Neural cell (in vitro differentiated cells): ENCODE data around the gene COL6A3. TPM values are rescaled to one million over a fixed set of nuclear protein-coding genes. Genes with fewer than 3 reads are reported as not detected.

Source experiments
- H2AFZ ChIP-seq: fragments of 200-600, 300-800 bp; sonication (generic), shearing (Covaris generic); 2 replicates; pipeline ENCODE4 v1.6.0; 2014; ENCODE audit warnings: low read depth, mild to moderate bottlenecking, antibody characterized with exemption, low read length, moderate library complexity
- H3F3A ChIP-seq: fragments of 200-600 bp; shearing (Covaris generic); 2 replicates; pipeline ENCODE4 v1.6.1; 2016; ENCODE audit warnings: mild to moderate bottlenecking, moderate library complexity, mixed read lengths, antibody characterized with exemption, low read length; ENCODE audit not compliant: insufficient read depth, poor library complexity, severe bottlenecking
- H3K27ac ChIP-seq: fragments of 200-600, 300-800 bp; sonication (generic), shearing (Covaris generic); 2 replicates; pipeline ENCODE4 v1.5.1; 2014; ENCODE audit warnings: mild to moderate bottlenecking, low read length, moderate library complexity
- H3K27me3 ChIP-seq: fragments of 300-800, 200-600 bp; sonication (generic), shearing (Covaris generic); 2 replicates; pipeline ENCODE4 v1.6.0; 2014; ENCODE audit warnings: mild to moderate bottlenecking, low read depth, low read length, moderate library complexity; ENCODE audit not compliant: insufficient read depth
- H3K36me3 ChIP-seq: fragments of 300-800, 200-600 bp; sonication (generic), shearing (Covaris generic); 2 replicates; pipeline ENCODE4 v1.5.1; 2014; ENCODE audit warnings: mild to moderate bottlenecking, antibody characterized with exemption, low read length, moderate library complexity; ENCODE audit not compliant: insufficient read depth
- H3K4me2 ChIP-seq: fragments of 300-800, 200-600 bp; sonication (generic), shearing (Covaris generic); 2 replicates; pipeline ENCODE4 v1.6.0; 2014; ENCODE audit warnings: mild to moderate bottlenecking, low read length
- H3K4me3 ChIP-seq: fragments of 300-800, 200-600 bp; sonication (generic), shearing (Covaris generic); 2 replicates; pipeline ENCODE4 v1.5.1; 2014; ENCODE audit warnings: mild to moderate bottlenecking, low read length, moderate library complexity
- H3K79me2 ChIP-seq: fragments of 200-600 bp; shearing (Covaris generic); replicated peaks from 2 replicates; pipeline ENCODE4 v1.6.0; 2014; ENCODE audit warnings: mild to moderate bottlenecking, low read length, moderate library complexity; ENCODE audit not compliant: insufficient read depth
- H3K9ac ChIP-seq: fragments of 300-800, 200-600 bp; sonication (generic), shearing (Covaris generic); 2 replicates; pipeline ENCODE4 v1.6.1; 2016; ENCODE audit warnings: mild to moderate bottlenecking, low read length, mixed read lengths
- H3K9me2 ChIP-seq: fragments of 200-600 bp; shearing (Covaris generic); 2 replicates; pipeline ENCODE4 v1.6.1; 2016; ENCODE audit warnings: mild to moderate bottlenecking, low read length, mixed read lengths; ENCODE audit not compliant: insufficient read depth
- H3K9me3 ChIP-seq: fragments of 200-600, 300-800 bp; sonication (generic), shearing (Covaris generic); 2 replicates; pipeline ENCODE4 v1.6.1; 2016; ENCODE audit warnings: mild to moderate bottlenecking, mixed run types, low read length, moderate library complexity, mixed read lengths
- H4K20me1 ChIP-seq: fragments of 200-600 bp; shearing (Covaris generic); 2 replicates; pipeline ENCODE4 v1.6.1; 2016; ENCODE audit warnings: mild to moderate bottlenecking, mixed run types; ENCODE audit not compliant: insufficient read depth
- EP300 ChIP-seq: fragments of 450-650 bp; conservative IDR thresholded peaks from 2 replicates; pipeline ENCODE4 v1.6.1; 2014; ENCODE audit warnings: antibody characterized with exemption, mild to moderate bottlenecking, moderate library complexity; ENCODE audit not compliant: poor library complexity, severe bottlenecking
- EZH2 ChIP-seq: fragments of 200-600, 300-800 bp; shearing (Covaris generic), sonication (generic); IDR thresholded peaks from 2 replicates; pipeline ENCODE4 v1.6.1; 2014; ENCODE audit warnings: antibody characterized with exemption, low read length, borderline replicate concordance, mild to moderate bottlenecking; ENCODE audit not compliant: insufficient read depth, poor library complexity, severe bottlenecking
- MXI1 ChIP-seq: fragments of 450-650 bp; conservative IDR thresholded peaks from 2 replicates; pipeline ENCODE4 v1.6.1; 2014; ENCODE audit warnings: antibody characterized with exemption, mild to moderate bottlenecking; ENCODE audit not compliant: poor library complexity, severe bottlenecking
- POLR2AphosphoS5 ChIP-seq: IDR thresholded peaks from 2 replicates; pipeline ENCODE4 v1.6.1; 2012
- RAD21 ChIP-seq: fragments of 450-650 bp; conservative IDR thresholded peaks from 2 replicates; pipeline ENCODE4 v1.6.1; 2014; ENCODE audit warnings: antibody characterized with exemption, mild to moderate bottlenecking, moderate library complexity
- SMC3 ChIP-seq: fragments of 450-650 bp; conservative IDR thresholded peaks from 2 replicates; pipeline ENCODE4 v1.6.1; 2014; ENCODE audit warnings: antibody characterized with exemption, mild to moderate bottlenecking, moderate library complexity; ENCODE audit not compliant: poor library complexity
- TAF1 ChIP-seq: IDR thresholded peaks from 2 replicates; pipeline ENCODE4 v1.6.1; 2012; ENCODE audit warnings: low read depth
- polyA plus RNA-seq: library from polyadenylated mRNA; depleted of rRNA; stranded (reverse); fragments of >200 nt; gene quantifications from 2 replicates; pipeline ENCODE4 v1.2.3, GENCODE V29; 2014
- TF ChIP-seq, protein P1 (sequence below): fragments of 450-650 bp; IDR thresholded peaks from 2 replicates; pipeline ENCODE4 v1.5.1; 2014; ENCODE audit warnings: antibody characterized with exemption, mild to moderate bottlenecking, moderate library complexity; ENCODE audit not compliant: poor library complexity, severe bottlenecking
- TF ChIP-seq, protein P2 (sequence below): IDR thresholded peaks from 2 replicates; pipeline ENCODE4 v1.6.1; 2012; ENCODE audit warnings: borderline replicate concordance

The COL6A3 gene
- polyA plus RNA-seq, 1 donor from 2014 or later: 0.05 TPM

DNA sequence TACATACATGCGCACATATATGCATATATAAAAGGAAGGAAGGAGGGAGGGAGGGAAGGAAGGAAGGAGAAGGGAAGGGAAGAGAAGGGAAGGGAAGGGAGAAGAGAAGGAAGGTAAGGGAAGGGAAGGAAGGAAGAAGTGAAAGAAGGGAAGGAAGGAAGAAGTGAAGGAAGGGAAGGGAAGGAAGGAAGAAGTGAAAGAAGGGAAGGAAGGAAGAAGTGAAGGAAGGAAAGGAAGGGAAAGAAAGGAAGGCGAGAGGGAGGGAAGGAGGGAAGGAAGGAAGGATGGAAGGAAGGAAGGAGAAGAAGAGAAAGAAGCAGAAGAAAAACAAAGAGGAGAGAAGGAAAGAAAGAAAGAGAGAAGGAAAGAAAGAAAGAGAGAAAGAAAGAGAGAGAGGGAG lies 16.9 kb downstream of the COL6A3 start:
- no peak overlapping the region for H3K4me3 ChIP-seq
- H4K20me1 ChIP-seq: no peaks in the 10 kb centered on the region
- no peak overlapping the region for H3K4me2 ChIP-seq
- no peak overlapping the region for H3K27ac ChIP-seq
- H3K9me2 ChIP-seq: no peaks in the 10 kb centered on the region
- H3F3A ChIP-seq: no peaks in the 10 kb centered on the region
- no peak overlapping the region for H2AFZ ChIP-seq
- no peaks in the 10 kb centered on the region for H3K36me3 ChIP-seq
- H3K27me3 ChIP-seq: no peaks in the 10 kb centered on the region
- H3K9me3 ChIP-seq: no peaks in the 10 kb centered on the region
- H3K9ac ChIP-seq: no peak overlapping the region
- TF ChIP-seq, protein P1, sequence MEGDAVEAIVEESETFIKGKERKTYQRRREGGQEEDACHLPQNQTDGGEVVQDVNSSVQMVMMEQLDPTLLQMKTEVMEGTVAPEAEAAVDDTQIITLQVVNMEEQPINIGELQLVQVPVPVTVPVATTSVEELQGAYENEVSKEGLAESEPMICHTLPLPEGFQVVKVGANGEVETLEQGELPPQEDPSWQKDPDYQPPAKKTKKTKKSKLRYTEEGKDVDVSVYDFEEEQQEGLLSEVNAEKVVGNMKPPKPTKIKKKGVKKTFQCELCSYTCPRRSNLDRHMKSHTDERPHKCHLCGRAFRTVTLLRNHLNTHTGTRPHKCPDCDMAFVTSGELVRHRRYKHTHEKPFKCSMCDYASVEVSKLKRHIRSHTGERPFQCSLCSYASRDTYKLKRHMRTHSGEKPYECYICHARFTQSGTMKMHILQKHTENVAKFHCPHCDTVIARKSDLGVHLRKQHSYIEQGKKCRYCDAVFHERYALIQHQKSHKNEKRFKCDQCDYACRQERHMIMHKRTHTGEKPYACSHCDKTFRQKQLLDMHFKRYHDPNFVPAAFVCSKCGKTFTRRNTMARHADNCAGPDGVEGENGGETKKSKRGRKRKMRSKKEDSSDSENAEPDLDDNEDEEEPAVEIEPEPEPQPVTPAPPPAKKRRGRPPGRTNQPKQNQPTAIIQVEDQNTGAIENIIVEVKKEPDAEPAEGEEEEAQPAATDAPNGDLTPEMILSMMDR: no peak
- TF ChIP-seq EZH2 (no peak), RAD21 (no peak), EP300 (no peak), TAF1 (no peak), MXI1 (no peak)
- TF ChIP-seq, protein P2, sequence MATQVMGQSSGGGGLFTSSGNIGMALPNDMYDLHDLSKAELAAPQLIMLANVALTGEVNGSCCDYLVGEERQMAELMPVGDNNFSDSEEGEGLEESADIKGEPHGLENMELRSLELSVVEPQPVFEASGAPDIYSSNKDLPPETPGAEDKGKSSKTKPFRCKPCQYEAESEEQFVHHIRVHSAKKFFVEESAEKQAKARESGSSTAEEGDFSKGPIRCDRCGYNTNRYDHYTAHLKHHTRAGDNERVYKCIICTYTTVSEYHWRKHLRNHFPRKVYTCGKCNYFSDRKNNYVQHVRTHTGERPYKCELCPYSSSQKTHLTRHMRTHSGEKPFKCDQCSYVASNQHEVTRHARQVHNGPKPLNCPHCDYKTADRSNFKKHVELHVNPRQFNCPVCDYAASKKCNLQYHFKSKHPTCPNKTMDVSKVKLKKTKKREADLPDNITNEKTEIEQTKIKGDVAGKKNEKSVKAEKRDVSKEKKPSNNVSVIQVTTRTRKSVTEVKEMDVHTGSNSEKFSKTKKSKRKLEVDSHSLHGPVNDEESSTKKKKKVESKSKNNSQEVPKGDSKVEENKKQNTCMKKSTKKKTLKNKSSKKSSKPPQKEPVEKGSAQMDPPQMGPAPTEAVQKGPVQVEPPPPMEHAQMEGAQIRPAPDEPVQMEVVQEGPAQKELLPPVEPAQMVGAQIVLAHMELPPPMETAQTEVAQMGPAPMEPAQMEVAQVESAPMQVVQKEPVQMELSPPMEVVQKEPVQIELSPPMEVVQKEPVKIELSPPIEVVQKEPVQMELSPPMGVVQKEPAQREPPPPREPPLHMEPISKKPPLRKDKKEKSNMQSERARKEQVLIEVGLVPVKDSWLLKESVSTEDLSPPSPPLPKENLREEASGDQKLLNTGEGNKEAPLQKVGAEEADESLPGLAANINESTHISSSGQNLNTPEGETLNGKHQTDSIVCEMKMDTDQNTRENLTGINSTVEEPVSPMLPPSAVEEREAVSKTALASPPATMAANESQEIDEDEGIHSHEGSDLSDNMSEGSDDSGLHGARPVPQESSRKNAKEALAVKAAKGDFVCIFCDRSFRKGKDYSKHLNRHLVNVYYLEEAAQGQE: no peak
- no peaks in the 10 kb centered on the region for H3K79me2 ChIP-seq

DNA sequence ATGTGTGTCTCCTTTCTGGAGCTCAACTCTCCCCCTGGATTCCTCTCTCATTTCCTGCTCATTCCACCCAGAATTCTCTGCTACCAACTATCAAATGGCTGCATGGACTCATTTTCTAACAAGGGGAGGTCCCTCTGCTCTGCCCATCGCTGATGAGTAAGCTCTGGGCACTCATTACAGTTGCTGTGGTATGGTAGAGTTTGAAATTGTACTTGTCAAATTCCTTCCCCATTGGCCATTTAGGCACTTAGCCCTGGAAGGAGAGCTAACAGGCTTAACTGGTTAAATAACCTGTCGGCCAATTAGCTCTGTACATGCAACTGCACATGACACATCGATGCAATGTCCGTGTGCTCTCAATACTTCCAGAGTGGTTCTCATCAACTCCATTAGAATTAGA lies 20.4 kb downstream of the COL6A3 start:
- no peaks in the 10 kb centered on the region for H3K9me2 ChIP-seq
- H2AFZ ChIP-seq: no peak overlapping the region
- no peak for TF ChIP-seq MXI1
- H3K27me3 ChIP-seq: no peaks in the 10 kb centered on the region
- no peak overlapping the region for H3K27ac ChIP-seq
- H3F3A ChIP-seq: no peaks in the 10 kb centered on the region
- no peak overlapping the region for H3K4me2 ChIP-seq
- no peaks in the 10 kb centered on the region for H3K36me3 ChIP-seq
- no peak overlapping the region for H3K9ac ChIP-seq
- no peaks in the 10 kb centered on the region for H3K9me3 ChIP-seq
- H4K20me1 ChIP-seq: no peaks in the 10 kb centered on the region
- no peaks in the 10 kb centered on the region for H3K79me2 ChIP-seq
- H3K4me3 ChIP-seq: no peak overlapping the region

DNA sequence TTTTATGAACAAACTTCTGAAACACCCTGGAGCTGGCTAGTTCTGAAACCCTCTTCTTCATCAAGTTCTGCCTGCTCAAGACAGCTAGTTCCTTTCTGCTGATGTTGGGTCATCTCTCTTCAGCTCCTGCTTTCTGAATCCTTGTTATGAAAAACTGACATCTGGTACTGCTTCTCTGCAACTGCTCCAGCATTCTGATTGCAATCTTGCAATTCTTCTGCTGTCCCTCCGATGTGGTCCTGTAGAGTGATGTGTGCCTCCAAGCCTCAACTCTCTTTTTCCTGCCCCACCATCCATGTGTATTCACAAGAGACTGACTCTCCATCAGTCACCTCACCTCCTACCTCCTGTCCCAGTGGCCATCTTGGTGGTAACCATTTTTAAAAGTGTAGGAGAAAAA lies 21.8 kb downstream of the COL6A3 start:
- Histone ChIP-seq H3K9me2 (no peaks in the 10 kb centered on the region), H3K4me3 (no peak overlapping the region), H3K4me2 (no peak overlapping the region), H3K9me3 (no peaks in the 10 kb centered on the region), H3K27ac (no peak overlapping the region), H3K79me2 (no peaks in the 10 kb centered on the region), H3K36me3 (no peaks in the 10 kb centered on the region), H2AFZ (no peak overlapping the region), H3K9ac (no peak overlapping the region), H3F3A (no peaks in the 10 kb centered on the region), H3K27me3 (no peaks in the 10 kb centered on the region), H4K20me1 (no peaks in the 10 kb centered on the region)
- TF ChIP-seq EZH2: no peak
- TF ChIP-seq, protein P1: no peak
- TF ChIP-seq RAD21: no peak
- TF ChIP-seq SMC3: no peak
- TF ChIP-seq EP300: no peak
- no peak for TF ChIP-seq POLR2AphosphoS5
- TF ChIP-seq, protein P2: no peak
- TF ChIP-seq TAF1: no peak
- no peak for TF ChIP-seq MXI1
